SK-N-MC (cell line): ENCODE results near the gene STK17B.

Experiments used
- DNase-seq: peaks from one replicate; pipeline ENCODE4 v3.0.0-alpha.2; 2011; ENCODE audit warnings: low read depth, low spot score
- H3K27ac ChIP-seq: fragments of 200-600 bp; sonication (generic); 2 replicates; pipeline ENCODE4 v1.5.1; 2016; ENCODE audit warnings: mixed run types
- H3K36me3 ChIP-seq: fragments of 200-600 bp; sonication (generic); 2 replicates; pipeline ENCODE4 v1.6.1; 2017; ENCODE audit warnings: antibody characterized with exemption, low read length, mixed read lengths; ENCODE audit not compliant: insufficient read depth
- H3K4me3 ChIP-seq: fragments of 200-600 bp; sonication (generic); 2 replicates; pipeline ENCODE4 v1.5.1; 2016
- H3K9ac ChIP-seq: fragments of 200-600 bp; sonication (generic); 2 replicates; pipeline ENCODE4 v1.8.0; 2017; ENCODE audit warnings: mixed run types, mixed read lengths; ENCODE audit not compliant: insufficient read length
- H3K9me3 ChIP-seq: fragments of 200-600 bp; sonication (generic); 2 replicates; pipeline ENCODE4 v1.6.1; 2017; ENCODE audit warnings: low read depth, mild to moderate bottlenecking, antibody characterized with exemption, low read length, moderate library complexity, mixed read lengths
- EZH2 ChIP-seq: fragments of 200-600 bp; sonication (generic); IDR thresholded peaks from one replicate; pipeline ENCODE4 v1.6.1; 2017; ENCODE audit warnings: antibody characterized with exemption
- FOXP2 ChIP-seq: optimal IDR thresholded peaks from 2 replicates; pipeline ENCODE3; 2011; ENCODE audit warnings: mild to moderate bottlenecking, moderate library complexity; ENCODE audit not compliant: insufficient read depth; ENCODE audit errors: extremely low read length, control extremely low read depth
- POLR2AphosphoS5 ChIP-seq: IDR thresholded peaks from 2 replicates; pipeline ENCODE4 v1.6.1; 2012; ENCODE audit warnings: mild to moderate bottlenecking, low read depth, low read length, borderline replicate concordance

STK17B gene

GRCh38 chr2:196088203-196088602, 83.2 kb downstream of the STK17B start:
- no peak for TF ChIP-seq POLR2AphosphoS5
- no peak for TF ChIP-seq FOXP2
- TF ChIP-seq EZH2 = no peak
- Histone ChIP-seq H3K4me3 (no peak overlapping the region), H3K27ac (no peak overlapping the region), H3K9ac (no peak overlapping the region), H3K9me3 (0 out of 2 replicates have a peak, but pooled peaks cover 3% of the 10 kb centered on the region), H3K36me3 (no peaks in the 10 kb centered on the region)
- no peak for DNase-seq

- H3K9me3 ChIP-seq = 0 out of 2 replicates have a peak, but pooled peaks cover 3% of the 10 kb centered on the region
- no peaks in the 10 kb centered on the region for H3K36me3 ChIP-seq
- DNase-seq = no peak
- no peak for TF ChIP-seq EZH2
- TF ChIP-seq FOXP2 = no peak
- no peak for TF ChIP-seq POLR2AphosphoS5
- no peak overlapping the region for H3K4me3 ChIP-seq
- H3K9ac ChIP-seq = no peak overlapping the region
- no peak overlapping the region for H3K27ac ChIP-seq
Measured at GRCh38 chr2:196086517-196087368, 84.6 kb downstream of the STK17B start.

- H3K4me3 ChIP-seq = no peak overlapping the region
- no peak overlapping the region for H3K9ac ChIP-seq
- no peak overlapping the region for H3K27ac ChIP-seq
- 0 out of 2 replicates have a peak, but pooled peaks cover 3% of the 10 kb centered on the region for H3K9me3 ChIP-seq
- DNase-seq = no peak
- TF ChIP-seq EZH2 = no peak
- no peak for TF ChIP-seq POLR2AphosphoS5
- no peak for TF ChIP-seq FOXP2
- H3K36me3 ChIP-seq = no peaks in the 10 kb centered on the region
Measured at GRCh38 chr2:196083601-196084000, 87.8 kb downstream of the STK17B start.
